HG02798 (cell line): ENCODE measurements around the gene CD59.
"Not testable (repeated sequence)": the region's sequence is repeated elsewhere in the genome, so short reads cannot be mapped to it uniquely, and the experiment has no call there.

Experiments
- ATAC-seq: cut with Tn5 transposase; IDR thresholded peaks from one replicate; pipeline ENCODE4 v1.9.1; 2021; ENCODE audit warnings: mild to moderate bottlenecking; ENCODE audit not compliant: unreplicated experiment, poor library complexity

Gene CD59

GRCh38 chr11:33696931-33697638, 39.1 kb downstream of the CD59 start:
- no peak for ATAC-seq

GRCh38 chr11:33696411-33696810, 39.8 kb downstream of the CD59 start:
- ATAC-seq: no peak

GRCh38 chr11:33695051-33695566, 41.1 kb downstream of the CD59 start:
- no peak for ATAC-seq

GRCh38 chr11:33694346-33695050, 41.7 kb downstream of the CD59 start:
- no peak for ATAC-seq

GRCh38 chr11:33692541-33692940, 43.7 kb downstream of the CD59 start:
- no peak for ATAC-seq

GRCh38 chr11:33692013-33692504, 44.2 kb downstream of the CD59 start:
- ATAC-seq: no peak

GRCh38 chr11:33691066-33691864, 45.0 kb downstream of the CD59 start:
- ATAC-seq: no peak

- ATAC-seq: no peak
Measured at GRCh38 chr11:33690290-33691065, 45.7 kb downstream of the CD59 start.

- ATAC-seq: no peak
Measured at GRCh38 chr11:33689501-33689900, 46.7 kb downstream of the CD59 start.

- ATAC-seq: no peak
Measured at GRCh38 chr11:33689085-33689484, 47.1 kb downstream of the CD59 start.

GRCh38 chr11:33687733-33688479, 48.3 kb downstream of the CD59 start:
- no peak for ATAC-seq

GRCh38 chr11:33685082-33685481, 51.1 kb downstream of the CD59 start:
- ATAC-seq: no peak

GRCh38 chr11:33684003-33684706, 52.1 kb downstream of the CD59 start:
- no peak for ATAC-seq

- no peak for ATAC-seq
Measured at GRCh38 chr11:33682446-33682845, 53.8 kb downstream of the CD59 start.

GRCh38 chr11:33682019-33682418, 54.2 kb downstream of the CD59 start:
- no peak for ATAC-seq

GRCh38 chr11:33678616-33679015, 57.6 kb downstream of the CD59 start:
- ATAC-seq: not testable (repeated sequence)

GRCh38 chr11:33674035-33674814, 62.0 kb downstream of the CD59 start:
- ATAC-seq: no peak

GRCh38 chr11:33672273-33672672, 64.0 kb downstream of the CD59 start:
- no peak for ATAC-seq
